GM12801 (cell line): Measurements from ENCODE around the gene HDAC4.

Experiments used
- TF ChIP-seq, protein P1 (sequence below): IDR thresholded peaks from one replicate; pipeline ENCODE4 v1.5.1; 2011; ENCODE audit warnings: control low read depth; ENCODE audit not compliant: insufficient read length; ENCODE audit errors: extremely low read depth

The HDAC4 gene

DNA sequence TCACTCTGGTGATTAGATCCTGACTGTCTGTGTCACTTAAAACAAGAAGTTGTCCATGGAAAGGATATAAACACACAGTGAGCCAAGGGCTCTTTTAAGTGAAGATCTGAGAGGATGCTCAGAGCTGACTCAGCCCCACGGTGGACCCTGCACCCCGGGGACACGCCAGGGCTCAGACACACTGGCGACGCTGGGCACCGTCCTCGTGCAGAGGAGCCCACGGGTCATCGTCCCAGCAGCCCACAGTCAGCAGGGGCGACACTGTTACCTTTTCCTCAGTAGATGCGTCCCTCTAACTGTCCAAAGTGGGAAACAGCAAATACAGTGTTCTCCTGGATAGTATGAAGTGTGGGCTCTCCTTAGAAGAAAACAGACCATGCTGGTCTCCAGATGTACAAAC lies 225.6 kb downstream of the HDAC4 start:
- TF ChIP-seq, protein P1, sequence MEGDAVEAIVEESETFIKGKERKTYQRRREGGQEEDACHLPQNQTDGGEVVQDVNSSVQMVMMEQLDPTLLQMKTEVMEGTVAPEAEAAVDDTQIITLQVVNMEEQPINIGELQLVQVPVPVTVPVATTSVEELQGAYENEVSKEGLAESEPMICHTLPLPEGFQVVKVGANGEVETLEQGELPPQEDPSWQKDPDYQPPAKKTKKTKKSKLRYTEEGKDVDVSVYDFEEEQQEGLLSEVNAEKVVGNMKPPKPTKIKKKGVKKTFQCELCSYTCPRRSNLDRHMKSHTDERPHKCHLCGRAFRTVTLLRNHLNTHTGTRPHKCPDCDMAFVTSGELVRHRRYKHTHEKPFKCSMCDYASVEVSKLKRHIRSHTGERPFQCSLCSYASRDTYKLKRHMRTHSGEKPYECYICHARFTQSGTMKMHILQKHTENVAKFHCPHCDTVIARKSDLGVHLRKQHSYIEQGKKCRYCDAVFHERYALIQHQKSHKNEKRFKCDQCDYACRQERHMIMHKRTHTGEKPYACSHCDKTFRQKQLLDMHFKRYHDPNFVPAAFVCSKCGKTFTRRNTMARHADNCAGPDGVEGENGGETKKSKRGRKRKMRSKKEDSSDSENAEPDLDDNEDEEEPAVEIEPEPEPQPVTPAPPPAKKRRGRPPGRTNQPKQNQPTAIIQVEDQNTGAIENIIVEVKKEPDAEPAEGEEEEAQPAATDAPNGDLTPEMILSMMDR: no peak

DNA sequence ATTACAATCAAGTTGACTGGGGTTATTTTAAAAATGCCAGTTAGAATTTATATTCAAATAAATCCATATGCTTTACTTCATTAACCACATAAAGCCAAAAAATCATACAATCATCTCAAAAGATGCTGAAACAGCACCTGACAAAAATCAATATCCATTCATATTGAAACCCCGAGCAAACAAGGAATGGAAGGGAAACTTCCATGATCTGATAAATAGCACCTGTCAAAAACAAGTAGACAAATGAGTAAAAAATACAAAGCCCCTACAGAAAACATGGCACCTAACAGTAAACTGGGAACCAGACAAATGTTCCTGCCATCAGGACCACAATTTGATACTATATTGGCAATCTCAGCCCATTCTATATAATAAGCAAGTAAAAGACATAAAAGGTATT lies 227.5 kb downstream of the HDAC4 start:
- TF ChIP-seq, protein P1: no peak

DNA sequence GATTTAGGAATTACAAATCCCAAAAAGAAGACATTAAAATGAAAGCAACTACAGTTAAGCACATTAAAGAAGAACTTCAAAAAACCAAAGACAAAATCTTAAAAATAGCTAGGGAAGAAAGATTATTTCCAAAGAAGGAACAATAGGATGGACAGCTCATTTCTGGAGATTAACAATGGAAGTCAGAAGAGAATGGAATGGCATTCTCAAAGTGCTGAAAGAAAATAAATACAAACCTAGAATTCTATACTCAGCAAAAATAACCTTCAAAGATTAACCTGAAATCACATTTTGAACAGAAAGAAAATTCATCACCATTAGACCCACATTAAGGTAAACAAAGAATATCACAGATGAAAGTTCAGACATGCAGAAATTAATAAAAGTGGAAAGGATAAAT lies 229.2 kb downstream of the HDAC4 start:
- TF ChIP-seq, protein P1: no peak

DNA sequence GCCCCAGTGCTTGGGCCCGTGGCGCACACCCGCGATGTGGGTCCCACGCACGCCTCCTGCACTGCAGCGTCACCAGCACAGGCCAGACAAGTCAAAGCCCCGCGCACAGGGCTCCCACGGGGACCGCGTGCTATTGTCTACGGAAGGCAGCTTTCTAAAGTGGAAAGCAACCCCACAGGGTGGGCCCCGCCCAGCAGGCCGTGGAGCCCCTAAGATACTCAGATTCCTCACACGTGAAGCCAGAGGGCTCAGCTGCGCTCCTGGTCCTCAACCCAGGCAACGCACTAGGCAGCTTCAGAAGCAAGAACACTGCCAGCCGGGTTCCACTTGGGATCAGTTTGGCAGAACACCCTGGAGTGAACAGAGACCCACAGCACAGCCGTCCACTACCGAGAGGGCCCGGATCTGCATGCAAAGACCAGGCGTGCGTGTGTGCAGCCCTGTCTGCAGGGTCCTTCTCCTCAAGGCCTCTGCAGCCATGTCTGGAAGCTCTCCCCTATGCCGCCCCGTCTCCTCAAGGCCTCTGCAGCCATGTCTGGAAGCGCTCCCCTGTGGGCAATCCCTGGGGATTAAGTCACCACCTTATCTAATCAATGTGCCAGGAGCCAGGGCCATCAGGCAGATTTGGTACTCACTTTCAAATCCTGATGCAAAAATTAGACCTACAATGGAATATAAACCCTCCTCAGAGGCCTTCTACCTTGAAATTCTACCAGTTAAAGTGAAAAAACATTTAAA lies 231.3 kb downstream of the HDAC4 start:
- TF ChIP-seq, protein P1: no peak

DNA sequence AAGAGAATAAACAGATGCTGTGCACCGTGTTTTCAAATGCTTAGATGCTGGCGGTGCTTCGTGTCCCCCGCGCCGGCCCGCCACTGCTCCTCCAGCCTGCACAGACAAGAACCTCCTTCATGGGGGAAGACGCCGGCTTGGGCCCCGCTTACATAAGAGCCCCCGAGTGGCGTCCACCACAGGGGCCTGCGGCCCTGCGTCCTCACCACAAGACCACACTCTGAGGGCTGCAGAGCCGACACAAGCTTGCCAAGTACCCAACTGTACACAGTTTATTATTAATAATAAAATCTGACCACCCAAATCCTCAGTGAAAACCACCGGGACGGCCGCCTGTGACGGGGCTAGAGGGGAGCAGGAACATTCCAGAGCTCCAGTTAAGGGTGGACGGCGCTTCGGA lies 232.2 kb downstream of the HDAC4 start:
- TF ChIP-seq, protein P1: no peak

DNA sequence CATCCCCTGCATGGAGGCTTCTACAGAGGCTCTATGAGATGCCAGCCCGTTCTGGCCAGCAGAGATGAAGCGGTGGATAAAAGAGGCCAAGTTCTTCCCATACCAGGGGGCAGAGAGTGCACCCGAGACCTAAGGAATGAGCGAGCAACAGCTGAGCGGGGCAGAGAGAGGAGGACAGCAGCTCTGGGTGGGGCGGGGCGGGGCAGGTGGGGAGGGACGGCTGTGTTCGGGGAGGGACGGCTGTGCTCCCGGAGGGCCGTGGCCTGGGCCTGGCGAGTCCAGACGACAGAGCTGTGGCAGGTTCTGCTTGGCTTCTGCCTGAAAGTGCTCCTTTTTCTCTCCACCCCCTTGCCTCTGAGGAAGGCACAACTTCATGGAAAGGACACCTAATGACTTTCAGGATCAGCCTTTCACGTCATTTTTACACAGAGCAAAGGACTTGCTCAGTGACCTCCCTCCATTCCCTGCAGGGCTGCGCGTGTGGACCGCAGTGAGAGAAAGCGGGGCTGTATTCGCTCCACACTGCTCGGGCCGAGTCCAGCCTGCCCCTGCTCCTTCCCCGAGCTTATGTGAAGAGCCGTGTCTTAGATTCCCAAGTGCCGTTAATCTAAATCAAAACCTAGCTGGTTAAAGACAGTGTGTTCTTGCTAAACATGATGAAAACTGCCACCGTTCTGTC lies 232.9 kb downstream of the HDAC4 start:
- TF ChIP-seq, protein P1: no peak

DNA sequence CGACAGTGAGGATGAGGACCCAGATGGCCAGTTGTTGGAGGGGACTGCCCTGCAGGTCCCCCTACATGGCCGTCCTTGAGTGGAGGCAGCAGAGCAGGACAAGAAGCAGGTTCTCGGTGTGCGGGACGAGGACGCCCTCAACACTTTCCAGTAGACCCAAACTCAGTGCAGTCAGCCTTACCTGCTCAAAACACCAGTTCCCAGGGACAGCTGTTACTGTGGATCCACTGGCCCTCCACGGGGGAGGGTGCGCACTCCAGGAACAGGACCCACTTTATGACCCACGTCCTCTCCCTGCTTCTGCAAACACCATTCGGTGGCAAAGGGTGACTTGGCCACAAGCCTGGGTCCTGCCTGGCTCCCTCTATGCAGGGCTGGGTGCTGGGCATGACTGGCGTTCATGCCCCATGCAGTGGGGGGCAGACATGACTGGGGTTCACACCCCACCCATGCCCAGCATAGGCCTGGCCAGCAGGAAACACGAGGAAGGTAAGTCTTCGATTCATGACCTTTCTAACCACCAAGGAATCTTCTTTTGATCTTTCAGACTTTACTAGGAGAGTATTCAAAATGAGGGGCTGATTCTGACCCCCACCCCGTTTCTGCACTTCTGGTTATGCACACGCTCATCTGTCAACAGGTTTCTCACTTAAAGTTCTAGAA lies 233.7 kb downstream of the HDAC4 start:
- TF ChIP-seq, protein P1: no peak
